Kidney epithelial cell (primary cell): ENCODE data around the gene MAP4K1. TPM values are rescaled to one million over a fixed set of nuclear protein-coding genes. Genes with fewer than 3 reads are reported as not detected.

Experiments
- DNase-seq: peaks from one replicate; pipeline ENCODE4 v3.0.0-alpha.2; 2010; ENCODE audit warnings: low read depth
- H3K27me3 ChIP-seq: 2 replicates; pipeline ENCODE4 v1.6.0; 2011; ENCODE audit warnings: low read length; ENCODE audit not compliant: control insufficient read depth, insufficient read depth
- H3K36me3 ChIP-seq: 2 replicates; pipeline ENCODE4 v1.5.1; 2011; ENCODE audit warnings: low read length; ENCODE audit not compliant: control insufficient read depth, insufficient read depth
- H3K4me3 ChIP-seq: 2 replicates; pipeline ENCODE4 v1.5.1; 2011; ENCODE audit warnings: low read depth, mild to moderate bottlenecking, control low read depth, low read length
- CTCF ChIP-seq: IDR thresholded peaks from 2 replicates; pipeline ENCODE4 v1.5.1; 2011; ENCODE audit warnings: mild to moderate bottlenecking, moderate library complexity, low read length, control low read depth, inconsistent platforms; ENCODE audit not compliant: insufficient read depth, poor library complexity, severe bottlenecking
- total RNA-seq: library from RNA; depleted of rRNA; stranded (reverse); fragments of >200 nt; gene quantifications from 2 replicates; pipeline ENCODE4 v1.2.3, GENCODE V29; 2015

MAP4K1 gene
- total RNA-seq, 1 donor from 2014 or later, result 4.7 TPM

- no peaks in the 10 kb centered on the region for H3K36me3 ChIP-seq
- H3K27me3 ChIP-seq, result no peaks in the 10 kb centered on the region
- H3K4me3 ChIP-seq, result no peak overlapping the region
- TF ChIP-seq CTCF, result no peak
- no peak for DNase-seq
These were observed 75.7 kb downstream of the MAP4K1 start for GRCh38 chr19:38542040-38542439.

GRCh38 chr19:38539751-38540150, 78.0 kb downstream of the MAP4K1 start:
- H3K27me3 ChIP-seq, result no peaks in the 10 kb centered on the region
- no peaks in the 10 kb centered on the region for H3K36me3 ChIP-seq
- no peak overlapping the region for H3K4me3 ChIP-seq
- DNase-seq, result no peak
- TF ChIP-seq CTCF, result no peak

- Histone ChIP-seq H3K36me3 (no peaks in the 10 kb centered on the region), H3K4me3 (no peak overlapping the region), H3K27me3 (no peaks in the 10 kb centered on the region)
- DNase-seq, result no peak
- no peak for TF ChIP-seq CTCF
These were observed 78.8 kb downstream of the MAP4K1 start for GRCh38 chr19:38538793-38539528.

GRCh38 chr19:38538386-38538785, 79.4 kb downstream of the MAP4K1 start:
- no peak overlapping the region for H3K4me3 ChIP-seq
- no peak for TF ChIP-seq CTCF
- no peaks in the 10 kb centered on the region for H3K36me3 ChIP-seq
- no peak for DNase-seq
- H3K27me3 ChIP-seq, result no peaks in the 10 kb centered on the region

Other genes starting within 250 kb of the MAP4K1 start
- gene PSMD8, start 243.4 kb downstream of the MAP4K1 start, total RNA-seq, result 316 and 367 TPM in 2 replicates
- gene GGN, start 229.9 kb downstream of the MAP4K1 start, total RNA-seq, result 0.07 and 1.4 TPM in 2 replicates
- 4.3 and 4.5 TPM in 2 replicates for gene SPRED3, start 229.3 kb downstream of the MAP4K1 start, total RNA-seq
- gene FAM98C, start 214.9 kb downstream of the MAP4K1 start, total RNA-seq, result 17.8 and 22.2 TPM in 2 replicates
- gene RASGRP4, start 191.7 kb downstream of the MAP4K1 start, total RNA-seq, result not detected in 2 replicates
- gene RYR1, start 184.3 kb downstream of the MAP4K1 start, total RNA-seq, result 0.07 and 0.17 TPM in 2 replicates
- gene EIF3K, start 1.2 kb upstream of the MAP4K1 start, total RNA-seq, result 644 and 653 TPM in 2 replicates
- gene ACTN4, start 29.7 kb upstream of the MAP4K1 start, total RNA-seq, result 821 and 971 TPM in 2 replicates
- gene CAPN12, start 126.5 kb upstream of the MAP4K1 start, total RNA-seq, result 0.68 and 1.3 TPM in 2 replicates
- gene LGALS7, start 155.6 kb upstream of the MAP4K1 start, total RNA-seq, result 0.55 TPM in 1 of 2 replicates, not detected in the other
- not detected in 2 replicates for gene LGALS7B, start 171.2 kb upstream of the MAP4K1 start, total RNA-seq
- gene LGALS4, start 195.0 kb upstream of the MAP4K1 start, total RNA-seq, result not detected in 2 replicates
- gene ECH1, start 213.8 kb upstream of the MAP4K1 start, total RNA-seq, result 48.1 and 49.8 TPM in 2 replicates
- gene HNRNPL, start 232.0 kb upstream of the MAP4K1 start, total RNA-seq, result 192 and 200 TPM in 2 replicates